MM.1S (cell line): ENCODE results near the gene USP10.

Experiments
- DNase-seq: peaks from one replicate; pipeline ENCODE4 v3.0.0-alpha.2; 2015
- H2AFZ ChIP-seq: fragments of 300-600 bp; sonication (generic); 2 replicates; pipeline ENCODE4 v1.6.0; 2016; ENCODE audit warnings: antibody characterized with exemption, low read length
- H3F3A ChIP-seq: fragments of 300-600 bp; sonication (generic); 2 replicates; pipeline ENCODE4 v1.6.1; 2016; ENCODE audit warnings: mild to moderate bottlenecking, antibody characterized with exemption, low read length, moderate library complexity, mixed read lengths; ENCODE audit not compliant: insufficient read depth
- H3K27ac ChIP-seq: fragments of 300-600 bp; sonication (generic); 2 replicates; pipeline ENCODE4 v1.5.1; 2016; ENCODE audit warnings: mild to moderate bottlenecking, low read length
- H3K27me3 ChIP-seq: fragments of 300-600 bp; sonication (generic); replicated peaks from 2 replicates; pipeline ENCODE4 v1.6.0; 2016; ENCODE audit warnings: low read length; ENCODE audit not compliant: insufficient read depth
- H3K36me3 ChIP-seq: fragments of 300-600 bp; sonication (generic); replicated peaks from 2 replicates; pipeline ENCODE4 v1.6.1; 2016; ENCODE audit warnings: mild to moderate bottlenecking, low read length, mixed read lengths; ENCODE audit not compliant: insufficient read depth
- H3K4me1 ChIP-seq: fragments of 300-600 bp; sonication (generic); 2 replicates; pipeline ENCODE4 v1.6.1; 2016; ENCODE audit warnings: low read length, mixed read lengths
- H3K4me2 ChIP-seq: fragments of 300-600 bp; sonication (generic); 2 replicates; pipeline ENCODE4 v1.6.0; 2016; ENCODE audit warnings: low read depth, low read length
- H3K4me3 ChIP-seq: fragments of 300-600 bp; sonication (generic); 2 replicates; pipeline ENCODE4 v1.5.1; 2016; ENCODE audit warnings: low read length, mixed read lengths
- H3K79me2 ChIP-seq: fragments of 300-600 bp; sonication (generic); 2 replicates; pipeline ENCODE4 v1.6.1; 2016; ENCODE audit warnings: mixed run types, low read length, mixed read lengths
- H3K9ac ChIP-seq: fragments of 300-600 bp; sonication (generic); 2 replicates; pipeline ENCODE4 v1.6.1; 2016; ENCODE audit warnings: low read length, mixed read lengths
- H3K9me2 ChIP-seq: fragments of 300-600 bp; sonication (generic); replicated peaks from 2 replicates; pipeline ENCODE4 v1.6.1; 2016; ENCODE audit warnings: mild to moderate bottlenecking, low read length, mixed read lengths; ENCODE audit not compliant: insufficient read depth
- H3K9me3 ChIP-seq: fragments of 300-600 bp; sonication (generic); replicated peaks from 2 replicates; pipeline ENCODE4 v1.6.1; 2016; ENCODE audit warnings: mild to moderate bottlenecking, low read length, mixed read lengths; ENCODE audit not compliant: insufficient read depth
- H4K20me1 ChIP-seq: fragments of 300-600 bp; sonication (generic); 2 replicates; pipeline ENCODE4 v1.6.1; 2016; ENCODE audit warnings: mild to moderate bottlenecking, low read length, moderate library complexity, mixed read lengths; ENCODE audit not compliant: insufficient read depth
- EZH2 ChIP-seq: fragments of 300-600 bp; sonication (generic); optimal IDR thresholded peaks from 2 replicates; pipeline ENCODE3; 2017; ENCODE audit warnings: low read depth, mild to moderate bottlenecking, antibody characterized with exemption, low read length, mixed read lengths
- EZH2phosphoT487 ChIP-seq: fragments of 300-600 bp; sonication (generic); IDR thresholded peaks from 2 replicates; pipeline ENCODE4 v1.6.1; 2018; ENCODE audit warnings: antibody characterized with exemption, low read length
- TF ChIP-seq, protein P1 (sequence below): fragments of 300-600 bp; sonication (generic); IDR thresholded peaks from 2 replicates; pipeline ENCODE4 v1.5.1; 2016; ENCODE audit warnings: antibody characterized with exemption, low read length, mixed read lengths

Gene USP10

DNA sequence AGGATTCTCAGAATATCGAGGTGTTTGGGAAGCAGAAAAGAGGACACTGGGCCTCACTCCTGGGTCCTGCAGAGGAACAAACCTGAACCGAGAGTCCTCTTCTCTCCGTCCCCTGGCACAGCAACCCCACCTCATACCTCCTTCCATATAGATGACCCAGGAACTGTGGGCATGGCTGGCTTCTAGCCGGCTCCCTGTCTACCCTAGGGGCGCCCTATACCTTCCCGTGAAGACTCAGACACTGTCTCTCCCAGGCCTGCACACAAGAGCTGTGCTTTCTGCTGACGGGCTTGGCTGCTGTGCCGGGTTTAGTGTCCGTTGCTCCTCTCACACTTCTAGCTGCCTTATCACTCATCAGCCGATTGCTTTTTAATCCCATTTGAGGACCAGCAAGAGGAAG lies 73.5 kb downstream of the USP10 start:
- Histone ChIP-seq H3K9me2 (no peaks in the 10 kb centered on the region), H3K27me3 (no peaks in the 10 kb centered on the region), H3K9me3 (no peaks in the 10 kb centered on the region), H3K4me1 (no peaks in the 10 kb centered on the region), H3K9ac (no peak overlapping the region), H3F3A (no peaks in the 10 kb centered on the region), H3K27ac (no peak overlapping the region), H3K4me3 (no peak overlapping the region), H3K36me3 (no peaks in the 10 kb centered on the region), H3K79me2 (no peaks in the 10 kb centered on the region), H4K20me1 (no peaks in the 10 kb centered on the region), H2AFZ (no peak overlapping the region), H3K4me2 (no peak overlapping the region)
- TF ChIP-seq, protein P1, sequence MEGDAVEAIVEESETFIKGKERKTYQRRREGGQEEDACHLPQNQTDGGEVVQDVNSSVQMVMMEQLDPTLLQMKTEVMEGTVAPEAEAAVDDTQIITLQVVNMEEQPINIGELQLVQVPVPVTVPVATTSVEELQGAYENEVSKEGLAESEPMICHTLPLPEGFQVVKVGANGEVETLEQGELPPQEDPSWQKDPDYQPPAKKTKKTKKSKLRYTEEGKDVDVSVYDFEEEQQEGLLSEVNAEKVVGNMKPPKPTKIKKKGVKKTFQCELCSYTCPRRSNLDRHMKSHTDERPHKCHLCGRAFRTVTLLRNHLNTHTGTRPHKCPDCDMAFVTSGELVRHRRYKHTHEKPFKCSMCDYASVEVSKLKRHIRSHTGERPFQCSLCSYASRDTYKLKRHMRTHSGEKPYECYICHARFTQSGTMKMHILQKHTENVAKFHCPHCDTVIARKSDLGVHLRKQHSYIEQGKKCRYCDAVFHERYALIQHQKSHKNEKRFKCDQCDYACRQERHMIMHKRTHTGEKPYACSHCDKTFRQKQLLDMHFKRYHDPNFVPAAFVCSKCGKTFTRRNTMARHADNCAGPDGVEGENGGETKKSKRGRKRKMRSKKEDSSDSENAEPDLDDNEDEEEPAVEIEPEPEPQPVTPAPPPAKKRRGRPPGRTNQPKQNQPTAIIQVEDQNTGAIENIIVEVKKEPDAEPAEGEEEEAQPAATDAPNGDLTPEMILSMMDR = no peak
- no peak for TF ChIP-seq EZH2phosphoT487
- TF ChIP-seq EZH2 = no peak
- DNase-seq = no peak

DNA sequence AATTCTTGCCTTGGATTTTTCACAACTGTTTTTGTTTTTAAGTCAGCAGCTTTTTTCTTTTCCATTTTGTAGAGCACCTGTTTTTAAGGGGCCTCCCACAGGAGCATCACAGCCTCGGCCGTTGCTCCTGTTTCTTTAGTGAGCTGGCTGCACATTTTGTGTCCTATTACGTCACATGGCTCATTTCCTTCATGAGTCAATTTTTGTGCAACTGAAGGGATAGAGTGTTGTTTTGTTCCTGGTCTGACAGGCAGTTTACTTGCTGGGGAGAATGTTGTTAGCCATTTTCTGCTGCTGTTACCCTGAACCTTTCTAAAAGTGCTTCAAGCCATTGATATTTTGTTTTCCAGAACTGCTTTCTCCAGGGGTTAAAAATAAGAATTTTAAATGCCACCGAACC lies 75.0 kb downstream of the USP10 start:
- Histone ChIP-seq H3K9ac (no peak overlapping the region), H3K27ac (no peak overlapping the region), H3K4me2 (no peak overlapping the region), H2AFZ (no peak overlapping the region), H3K27me3 (no peaks in the 10 kb centered on the region), H3K9me3 (no peaks in the 10 kb centered on the region), H3F3A (no peaks in the 10 kb centered on the region), H3K4me3 (no peak overlapping the region), H3K79me2 (no peaks in the 10 kb centered on the region), H4K20me1 (no peaks in the 10 kb centered on the region), H3K4me1 (no peaks in the 10 kb centered on the region), H3K36me3 (no peaks in the 10 kb centered on the region), H3K9me2 (no peaks in the 10 kb centered on the region)
- no peak for DNase-seq
- no peak for TF ChIP-seq EZH2
- TF ChIP-seq, protein P1 = no peak

DNA sequence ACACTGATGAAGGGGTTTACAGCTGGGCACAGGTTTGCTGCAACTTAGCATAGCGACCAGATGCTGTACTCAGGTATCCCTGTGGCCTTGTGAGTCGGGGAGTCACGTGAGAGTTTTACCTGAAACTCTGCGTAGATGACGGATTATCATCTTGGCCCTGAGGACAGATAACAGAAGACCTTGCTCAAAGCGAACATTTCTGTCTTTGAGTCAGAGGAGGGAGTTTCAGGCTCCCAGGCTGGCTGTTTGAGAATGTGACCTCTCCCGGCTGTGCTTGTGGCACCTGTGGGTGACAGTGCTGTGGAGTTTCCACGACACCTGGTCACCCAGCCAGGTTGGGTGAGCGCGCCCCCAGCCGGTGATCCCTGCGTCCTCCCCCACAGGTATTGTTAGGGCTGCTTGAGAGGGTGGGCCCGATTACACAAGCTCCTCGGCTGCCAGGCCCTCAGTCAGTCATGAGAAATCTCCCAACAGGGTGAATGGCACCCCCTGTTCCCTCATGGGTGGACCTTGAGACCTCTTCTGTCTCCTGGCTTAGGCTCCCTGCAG lies 75.5 kb downstream of the USP10 start:
- H3K27ac ChIP-seq = no peak overlapping the region

DNA sequence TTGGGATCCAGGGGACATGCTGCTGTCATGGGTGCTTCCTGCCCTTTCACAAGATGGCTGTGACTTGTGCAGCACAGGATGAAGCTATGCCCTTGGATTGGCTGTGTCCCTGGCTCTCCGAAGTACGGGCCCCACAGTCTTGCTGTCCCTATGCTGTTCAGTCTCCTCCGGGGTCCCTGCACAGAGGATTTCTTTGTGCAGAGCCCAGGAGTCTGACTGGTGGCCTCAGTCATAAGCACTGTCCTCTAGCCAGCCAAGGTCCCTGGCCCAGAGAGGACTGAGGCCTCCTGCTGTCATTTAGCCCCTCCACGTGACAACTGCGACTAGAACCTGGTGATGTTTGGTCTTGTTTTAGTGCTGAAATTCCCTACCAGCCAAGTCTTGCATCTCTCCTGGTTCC lies 77.6 kb downstream of the USP10 start:
- TF ChIP-seq EZH2 (no peak), EZH2phosphoT487 (no peak)
- TF ChIP-seq, protein P1 = no peak
- Histone ChIP-seq H2AFZ (no peak overlapping the region), H3K4me1 (no peaks in the 10 kb centered on the region), H3K27ac (no peak overlapping the region), H3K9me3 (no peaks in the 10 kb centered on the region), H3K4me3 (no peak overlapping the region), H3K79me2 (no peaks in the 10 kb centered on the region), H3K4me2 (no peak overlapping the region), H3K36me3 (no peaks in the 10 kb centered on the region), H3K9ac (no peak overlapping the region), H3K9me2 (no peaks in the 10 kb centered on the region), H4K20me1 (no peaks in the 10 kb centered on the region), H3K27me3 (no peaks in the 10 kb centered on the region), H3F3A (no peaks in the 10 kb centered on the region)
- no peak for DNase-seq

More for the DNA sequence above, 75.5 kb downstream of the USP10 start:
- Histone ChIP-seq H3K27me3 (no peaks in the 10 kb centered on the region), H3K9me2 (no peaks in the 10 kb centered on the region), H3K9me3 (no peaks in the 10 kb centered on the region), H3K4me1 (no peaks in the 10 kb centered on the region), H3F3A (no peaks in the 10 kb centered on the region), H3K4me2 (no peak overlapping the region), H2AFZ (no peak overlapping the region), H3K9ac (no peak overlapping the region), H3K79me2 (no peaks in the 10 kb centered on the region), H3K36me3 (no peaks in the 10 kb centered on the region), H3K4me3 (no peak overlapping the region), H4K20me1 (no peaks in the 10 kb centered on the region)
- no peak for TF ChIP-seq EZH2
- no peak for DNase-seq
